HepG2 (cell line): Measurements from ENCODE around the gene NET1. TPM values are rescaled to one million over a fixed set of nuclear protein-coding genes. Genes with fewer than 3 reads are reported as not detected.

Experiments used
- ARNT2 ChIP-seq: sonication (generic); formaldehyde crosslinking; IDR thresholded peaks from 2 replicates; pipeline ENCODE4 v1.8.0; 2022; ENCODE audit warnings: mild to moderate bottlenecking, low read depth, missing genetic modification reagents, moderate library complexity
- EHMT2 ChIP-seq: fragments of 200-600 bp; sonication (generic); IDR thresholded peaks from 2 replicates; pipeline ENCODE4 v1.7.0; 2017; ENCODE audit warnings: antibody characterized with exemption, low read depth, low read length, borderline replicate concordance
- HNF1A ChIP-seq, 2 experiments: sonication (generic) in 1 of 2; formaldehyde crosslinking in 1 of 2; IDR thresholded peaks; 2 replicates each; pipeline versions ENCODE4 v1.4.0 to v1.6.1; 2016 to 2020; ENCODE audit warnings: borderline replicate concordance in 1 of 2, low read depth in 1 of 2, mild to moderate bottlenecking in 1 of 2, missing genetic modification reagents in 1 of 2
- JARID2 ChIP-seq: sonication (generic); formaldehyde crosslinking; IDR thresholded peaks from 2 replicates; pipeline ENCODE4 v1.8.1; 2023; ENCODE audit warnings: missing genetic modification reagents, inconsistent platforms; ENCODE audit not compliant: insufficient replicate concordance
- NR2F6 ChIP-seq, 2 experiments: IDR thresholded peaks; 2 replicates each; pipeline ENCODE4 v1.6.1; 2016; ENCODE audit warnings: antibody characterized with exemption in 1 of 2, mild to moderate bottlenecking in 1 of 2
- PAF1 ChIP-seq: IDR thresholded peaks from 2 replicates; pipeline ENCODE4 v1.6.1; 2016; ENCODE audit warnings: missing genetic modification reagents, missing compliant biosample characterization
- RNF2 ChIP-seq: fragments of 450-650 bp; conservative IDR thresholded peaks from 2 replicates; pipeline ENCODE4 v1.6.1; 2016; ENCODE audit warnings: low read depth
- RNF219 ChIP-seq: sonication (generic); formaldehyde crosslinking; IDR thresholded peaks from 2 replicates; pipeline ENCODE4 v1.5.0; 2020; ENCODE audit warnings: mild to moderate bottlenecking, missing genetic modification reagents
- SNAPC2 ChIP-seq: sonication (generic); formaldehyde crosslinking; IDR thresholded peaks from 2 replicates; pipeline ENCODE4 v1.8.1; 2022; ENCODE audit warnings: mild to moderate bottlenecking, missing genetic modification reagents
- TMF1 ChIP-seq: sonication (generic); formaldehyde crosslinking; IDR thresholded peaks from 2 replicates; pipeline ENCODE4 v1.8.1; 2022; ENCODE audit warnings: low read depth, missing genetic modification reagents
- ZNF292 ChIP-seq: sonication (generic); formaldehyde crosslinking; IDR thresholded peaks from 2 replicates; pipeline ENCODE4 v1.8.1; 2022; ENCODE audit warnings: mild to moderate bottlenecking, low read depth, missing genetic modification reagents, borderline replicate concordance
- ZNF496 ChIP-seq: sonication (generic); formaldehyde crosslinking; IDR thresholded peaks from 2 replicates; pipeline ENCODE4 v1.8.1; 2023; ENCODE audit warnings: mild to moderate bottlenecking, moderate library complexity, missing genetic modification reagents; ENCODE audit not compliant: insufficient replicate concordance
- ZNF614 ChIP-seq: IDR thresholded peaks from 2 replicates; pipeline ENCODE4 v1.6.1; 2018; ENCODE audit warnings: missing biosample characterization, missing genetic modification reagents, inconsistent platforms, borderline replicate concordance
- ZNF670 ChIP-seq: sonication (generic); formaldehyde crosslinking; IDR thresholded peaks from 2 replicates; pipeline ENCODE4 v1.8.0; 2022; ENCODE audit warnings: mild to moderate bottlenecking, missing genetic modification reagents, borderline replicate concordance
- ZNF878 ChIP-seq: sonication (generic); formaldehyde crosslinking; IDR thresholded peaks from 2 replicates; pipeline ENCODE4 v1.8.1; 2023; ENCODE audit warnings: mild to moderate bottlenecking, missing genetic modification reagents, moderate library complexity
- polyA plus RNA-seq, 8 experiments: library from polyadenylated mRNA; depleted of rRNA in 3 of 8; stranded (reverse) in 7 of 8; unstranded in 1 of 8; fragments of >200 nt; fragmentation: Illumina TruSeq in 4 of 8; extraction: Trizol in 4 of 8; gene quantifications; 2 replicates each; pipeline versions ENCODE4 v1.2.1 to v1.2.3, GENCODE V29; 2011 to 2016; ENCODE audit warnings: low read depth in 4 of 8, missing spikeins in 1 of 8, mixed read lengths in 1 of 8; ENCODE audit not compliant: insufficient read depth in 1 of 8
- total RNA-seq, 5 experiments: library from RNA; depleted of rRNA; stranded (reverse); fragments of >200 nt; fragmentation: Illumina TruSeq; extraction: Trizol; gene quantifications; 2 replicates each; pipeline ENCODE4 v1.2.3, GENCODE V29; 2016; ENCODE audit warnings: low read depth in 1 of 5
- TF ChIP-seq, protein P1 (sequence below): sonication (generic); formaldehyde crosslinking; IDR thresholded peaks from 2 replicates; pipeline ENCODE4 v1.5.1; 2020; ENCODE audit warnings: mild to moderate bottlenecking, missing genetic modification reagents, moderate library complexity
- TF ChIP-seq, protein P2 (sequence below): sonication (generic); formaldehyde crosslinking; IDR thresholded peaks from 2 replicates; pipeline ENCODE4 v1.8.0; 2022; ENCODE audit warnings: mild to moderate bottlenecking, missing genetic modification reagents, borderline replicate concordance

NET1 gene
- total and polyA plus RNA-seq, 2 of the 13 experiments (the other 11 are each of a cell fraction or from before 2014, with no cell fraction given): 48.1 to 65.8 TPM

DNA sequence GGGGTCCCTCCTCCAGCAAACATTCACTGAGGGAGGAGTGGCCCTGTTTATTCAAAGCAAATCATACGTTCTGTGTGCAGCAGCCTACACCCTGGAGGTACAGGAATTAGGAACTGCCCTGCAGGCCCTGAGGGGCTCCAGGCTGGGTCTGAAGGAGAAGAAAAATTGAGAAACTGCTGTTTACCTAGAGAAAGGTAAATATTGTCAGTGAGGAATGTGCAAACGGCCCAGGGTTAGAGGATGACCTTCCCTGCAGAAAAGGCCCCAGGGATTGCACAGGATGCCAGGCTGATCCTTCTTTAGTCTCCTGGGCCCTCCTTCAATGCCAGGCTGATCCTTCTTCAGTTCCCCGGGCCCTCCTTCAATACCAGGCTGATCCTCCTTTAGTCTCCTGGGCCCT, 81.3 kb downstream of the NET1 start (continued):
- TF ChIP-seq HNF1A (IDR thresholded peaks at IDR 0.05; ENCODE audit: low read depth): no peak
- no peak for TF ChIP-seq HNF1A (CRISPR knock-in tag; IDR thresholded peaks at IDR 0.05; ENCODE audit: borderline replicate concordance)
- TF ChIP-seq, protein P1, sequence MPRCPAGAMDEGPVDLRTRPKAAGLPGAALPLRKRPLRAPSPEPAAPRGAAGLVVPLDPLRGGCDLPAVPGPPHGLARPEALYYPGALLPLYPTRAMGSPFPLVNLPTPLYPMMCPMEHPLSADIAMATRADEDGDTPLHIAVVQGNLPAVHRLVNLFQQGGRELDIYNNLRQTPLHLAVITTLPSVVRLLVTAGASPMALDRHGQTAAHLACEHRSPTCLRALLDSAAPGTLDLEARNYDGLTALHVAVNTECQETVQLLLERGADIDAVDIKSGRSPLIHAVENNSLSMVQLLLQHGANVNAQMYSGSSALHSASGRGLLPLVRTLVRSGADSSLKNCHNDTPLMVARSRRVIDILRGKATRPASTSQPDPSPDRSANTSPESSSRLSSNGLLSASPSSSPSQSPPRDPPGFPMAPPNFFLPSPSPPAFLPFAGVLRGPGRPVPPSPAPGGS (CRISPR knock-in tag): no peak
- no peak for TF ChIP-seq ZNF670 (CRISPR knock-in tag)
- no peak for TF ChIP-seq ZNF496 (CRISPR knock-in tag)
- peak; percentile 83 for TF ChIP-seq NR2F6 (IDR thresholded peaks at IDR 0.05)
- peak; percentile 74 for TF ChIP-seq NR2F6 (CRISPR knock-in tag; IDR thresholded peaks at IDR 0.05)
- TF ChIP-seq, protein P2, sequence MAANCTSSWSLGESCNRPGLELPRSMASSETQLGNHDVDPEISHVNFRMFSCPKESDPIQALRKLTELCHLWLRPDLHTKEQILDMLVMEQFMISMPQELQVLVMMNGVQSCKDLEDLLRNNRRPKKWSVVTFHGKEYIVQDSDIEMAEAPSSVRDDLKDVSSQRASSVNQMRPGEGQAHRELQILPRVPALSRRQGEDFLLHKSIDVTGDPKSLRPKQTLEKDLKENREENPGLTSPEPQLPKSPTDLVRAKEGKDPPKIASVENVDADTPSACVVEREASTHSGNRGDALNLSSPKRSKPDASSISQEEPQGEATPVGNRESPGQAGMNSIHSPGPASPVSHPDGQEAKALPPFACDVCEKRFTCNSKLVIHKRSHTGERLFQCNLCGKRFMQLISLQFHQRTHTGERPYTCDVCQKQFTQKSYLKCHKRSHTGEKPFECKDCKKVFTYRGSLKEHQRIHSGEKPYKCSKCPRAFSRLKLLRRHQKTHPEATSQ (CRISPR knock-in tag): no peak
- TF ChIP-seq ZNF614 (CRISPR knock-in tag): no peak
- no peak for TF ChIP-seq PAF1 (CRISPR knock-in tag)
- no peak for TF ChIP-seq JARID2 (CRISPR knock-in tag)
- TF ChIP-seq ZNF292 (CRISPR knock-in tag): no peak
- TF ChIP-seq TMF1 (CRISPR knock-in tag): no peak
- no peak for TF ChIP-seq EHMT2
- TF ChIP-seq ZNF878 (CRISPR knock-in tag): no peak
- TF ChIP-seq RNF219: no peak
- no peak for TF ChIP-seq ARNT2 (CRISPR knock-in tag)
- no peak for TF ChIP-seq RNF2
- TF ChIP-seq SNAPC2 (CRISPR knock-in tag): no peak
